Neural progenitor cell (in vitro differentiated cells): Measurements from ENCODE around the gene BEAN1.

ENCODE experiments used
- CTCF ChIP-seq: fragments of 200-600 bp; sonication (generic); IDR thresholded peaks from 2 replicates; pipeline ENCODE4 v1.5.1; 2017; ENCODE audit warnings: antibody characterized with exemption, mild to moderate bottlenecking
- EZH2 ChIP-seq: fragments of 200-600 bp; sonication (generic); IDR thresholded peaks from 2 replicates; pipeline ENCODE4 v1.6.1; 2017; ENCODE audit warnings: antibody characterized with exemption, mild to moderate bottlenecking, moderate library complexity

GRCh38 chr16:66507731-66508239, 80.7 kb downstream of the BEAN1 start:
- no peak for TF ChIP-seq CTCF
- TF ChIP-seq EZH2, result no peak
